Prostate gland (tissue), 2 donors: ENCODE measurements around the gene FGF12.

Experiments used
- POLR2A ChIP-seq: fragments of 450-650 bp; IDR thresholded peaks from one replicate; pipeline ENCODE4 v1.6.1; 2016; ENCODE audit warnings: antibody characterized with exemption, mild to moderate bottlenecking
- TF ChIP-seq, protein P1 (sequence below), 4 experiments: fragments of 200-600 bp in 2 of 4; fragments of 450-650 bp in 2 of 4; sonication (generic) in 2 of 4; IDR thresholded peaks; 1 replicate in 3 of 4; 2 replicates in 1 of 4; pipeline ENCODE4 v1.5.1; 2016 to 2019; ENCODE audit warnings: antibody characterized with exemption in 4 of 4, mild to moderate bottlenecking in 2 of 4, moderate library complexity in 2 of 4

DNA sequence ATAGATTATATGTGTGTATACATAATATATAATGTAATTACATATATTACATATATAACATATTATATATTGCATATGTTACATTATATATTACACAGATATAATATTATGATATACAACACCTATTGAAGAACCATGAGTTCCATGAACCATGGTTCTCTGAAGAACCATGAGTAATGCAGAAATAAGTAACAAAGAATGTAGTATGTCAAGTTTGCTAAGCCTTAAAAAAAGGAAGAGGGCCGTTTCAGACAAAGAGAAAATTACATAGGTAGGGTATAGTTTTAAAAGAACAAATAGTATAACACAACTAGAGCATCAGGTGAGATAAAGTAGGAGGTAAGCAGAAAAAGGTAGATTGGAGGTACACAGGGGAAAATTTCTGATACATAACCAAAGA lies 177.0 kb downstream of the FGF12 start:
- TF ChIP-seq, protein P1, sequence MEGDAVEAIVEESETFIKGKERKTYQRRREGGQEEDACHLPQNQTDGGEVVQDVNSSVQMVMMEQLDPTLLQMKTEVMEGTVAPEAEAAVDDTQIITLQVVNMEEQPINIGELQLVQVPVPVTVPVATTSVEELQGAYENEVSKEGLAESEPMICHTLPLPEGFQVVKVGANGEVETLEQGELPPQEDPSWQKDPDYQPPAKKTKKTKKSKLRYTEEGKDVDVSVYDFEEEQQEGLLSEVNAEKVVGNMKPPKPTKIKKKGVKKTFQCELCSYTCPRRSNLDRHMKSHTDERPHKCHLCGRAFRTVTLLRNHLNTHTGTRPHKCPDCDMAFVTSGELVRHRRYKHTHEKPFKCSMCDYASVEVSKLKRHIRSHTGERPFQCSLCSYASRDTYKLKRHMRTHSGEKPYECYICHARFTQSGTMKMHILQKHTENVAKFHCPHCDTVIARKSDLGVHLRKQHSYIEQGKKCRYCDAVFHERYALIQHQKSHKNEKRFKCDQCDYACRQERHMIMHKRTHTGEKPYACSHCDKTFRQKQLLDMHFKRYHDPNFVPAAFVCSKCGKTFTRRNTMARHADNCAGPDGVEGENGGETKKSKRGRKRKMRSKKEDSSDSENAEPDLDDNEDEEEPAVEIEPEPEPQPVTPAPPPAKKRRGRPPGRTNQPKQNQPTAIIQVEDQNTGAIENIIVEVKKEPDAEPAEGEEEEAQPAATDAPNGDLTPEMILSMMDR (IDR thresholded peaks at IDR 0.05) = no peak
- TF ChIP-seq POLR2A = no peak
